NCI-H524 treated with DMSO at 0.1 percent for 48 hours (cell line): ENCODE measurements around the gene SZT2.

Source experiments
- DNase-seq: peaks from one replicate; lab custom pipeline; 2025; lab: John Stamatoyannopoulos, UW

SZT2 gene

DNA sequence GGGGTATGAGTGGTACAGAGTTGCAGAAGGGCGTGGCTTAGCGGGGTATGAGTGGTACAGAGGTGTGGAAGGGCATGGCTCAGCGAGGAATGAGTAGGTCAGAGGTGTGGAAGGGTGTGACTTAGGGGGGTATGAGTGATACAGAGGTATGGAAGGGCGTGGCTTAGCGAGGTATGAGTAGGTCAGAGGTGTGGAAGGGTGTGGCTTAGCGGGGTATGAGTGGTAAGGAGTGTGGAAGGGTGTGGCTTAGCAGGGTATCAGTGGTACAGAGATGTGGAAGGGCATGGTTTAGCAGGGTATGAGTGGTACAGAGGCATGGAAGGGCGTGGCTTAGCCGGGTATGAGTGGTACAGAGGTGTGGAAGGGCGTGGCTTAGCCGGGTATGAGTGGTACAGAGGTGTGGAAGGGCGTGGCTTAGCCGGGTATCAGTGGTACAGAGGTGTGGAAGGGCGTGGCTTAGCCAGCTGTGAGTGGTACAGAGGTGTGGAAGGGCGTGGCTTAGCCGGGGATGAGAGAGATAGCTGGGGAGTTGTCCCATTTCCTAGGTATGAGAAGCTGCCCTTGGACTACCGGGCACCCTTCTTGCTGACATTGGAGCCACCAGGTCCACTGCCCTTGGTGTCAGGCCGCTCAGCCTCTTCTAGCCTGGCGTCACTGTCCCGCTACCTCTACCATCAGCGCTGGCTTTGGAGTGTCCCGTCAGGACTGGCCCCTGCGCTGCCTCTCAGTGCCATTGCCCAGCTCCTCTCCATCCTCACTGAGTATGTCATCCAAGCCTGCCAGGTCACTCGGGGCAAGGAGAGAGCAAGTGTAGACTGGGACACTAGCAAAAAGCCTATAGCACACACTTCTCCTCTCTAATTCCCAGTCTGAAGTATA is 34.2 kb downstream of the SZT2 start:
- no peak for DNase-seq

DNA sequence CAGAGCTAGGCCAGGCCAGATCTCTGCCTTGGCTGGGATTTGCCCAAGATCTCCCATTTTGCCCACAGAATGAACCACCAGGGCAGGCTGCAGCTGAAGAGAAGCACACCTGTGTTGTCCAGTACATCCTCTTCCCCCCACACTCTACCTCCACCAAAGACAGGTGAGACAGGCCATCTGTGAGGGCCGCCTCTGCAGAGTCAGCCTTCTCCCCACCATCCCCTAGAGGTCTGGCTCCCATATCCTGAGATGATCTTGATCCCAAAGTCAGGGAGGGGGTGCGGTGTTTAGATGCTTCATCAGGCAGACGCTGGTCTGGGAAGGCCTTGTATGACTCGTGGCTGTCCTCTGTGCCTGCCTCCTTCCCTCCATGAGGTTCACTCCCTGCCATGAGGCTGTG is 35.3 kb downstream of the SZT2 start:
- no peak for DNase-seq

DNA sequence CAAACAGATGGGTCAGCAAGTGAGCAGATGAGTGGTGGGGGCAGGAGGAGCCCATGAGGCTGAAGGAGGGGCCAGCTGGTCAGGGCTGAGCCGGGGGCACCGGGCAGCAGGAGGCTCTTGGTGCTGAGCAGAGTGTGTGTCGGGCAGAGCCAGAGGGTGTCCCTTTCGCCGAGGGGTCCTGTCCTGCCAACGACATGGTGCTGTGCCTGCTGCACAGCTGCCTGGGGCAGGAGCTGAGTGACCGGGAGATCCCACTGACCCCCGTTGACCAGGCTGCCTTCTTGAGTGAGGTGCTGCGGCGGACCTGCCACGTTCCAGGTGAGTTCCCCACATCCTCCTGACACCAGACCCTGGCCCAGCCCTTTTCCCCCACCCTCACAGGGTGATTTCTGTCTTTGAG is 36.5 kb downstream of the SZT2 start:
- no peak for DNase-seq

DNA sequence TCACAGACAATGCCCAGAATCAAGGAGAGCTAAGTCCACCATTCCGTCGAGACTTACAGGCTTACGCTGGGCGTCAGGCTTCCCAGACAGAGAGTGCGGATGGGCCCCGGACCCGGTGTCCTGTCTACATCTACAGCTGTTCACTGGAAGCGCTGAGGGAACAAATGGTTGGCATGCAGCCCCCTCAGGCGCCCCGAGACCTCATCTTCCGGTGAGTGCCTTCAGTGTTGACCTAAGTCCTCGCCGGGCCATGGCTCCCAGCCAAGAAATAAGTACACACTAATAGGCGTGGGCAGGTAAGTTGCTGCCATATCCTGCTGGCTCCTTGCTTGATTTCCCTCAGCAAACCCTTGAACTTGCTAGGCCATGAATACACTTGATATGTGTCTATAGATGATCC is 37.8 kb downstream of the SZT2 start:
- no peak for DNase-seq

DNA sequence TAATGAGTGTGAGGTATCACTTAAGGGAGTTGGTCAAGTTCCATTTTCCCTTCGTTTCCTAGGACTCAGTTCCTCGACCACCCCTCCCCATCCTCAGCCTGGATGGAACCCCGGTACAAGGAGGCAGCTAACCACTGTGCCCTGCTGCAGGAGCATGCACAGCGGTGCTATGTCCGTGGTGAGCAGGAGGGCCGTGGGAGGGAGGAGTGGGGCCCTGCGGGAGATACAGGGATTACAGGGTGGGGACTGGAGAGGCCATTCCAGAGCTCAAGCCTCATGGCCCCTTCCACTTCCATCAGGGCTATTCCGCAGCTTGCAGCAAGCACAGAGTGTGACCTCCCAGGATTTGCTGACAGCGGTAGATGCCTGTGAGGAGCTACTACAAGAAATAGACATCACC is 38.2 kb downstream of the SZT2 start:
- no peak for DNase-seq

DNA sequence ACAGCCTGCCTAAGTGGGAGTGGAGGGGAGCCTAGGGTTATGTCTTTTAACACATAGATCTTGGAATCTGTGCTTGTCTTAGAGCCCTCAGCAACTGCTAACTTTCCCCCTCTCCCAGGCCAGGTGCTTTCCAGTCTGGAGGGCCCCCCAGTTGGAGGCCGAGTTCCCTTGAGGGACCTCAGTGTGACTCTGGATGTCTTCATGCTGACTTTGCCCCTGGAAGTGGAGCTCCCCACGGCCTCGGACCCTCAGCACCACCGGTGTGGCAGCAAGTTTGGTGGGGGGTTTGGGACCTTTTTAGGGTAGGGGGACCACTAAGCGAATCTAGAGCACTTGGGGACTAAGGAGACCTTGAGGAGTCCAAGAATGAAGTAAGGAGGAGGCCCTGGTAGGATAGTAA is 41.1 kb downstream of the SZT2 start:
- no peak for DNase-seq

DNA sequence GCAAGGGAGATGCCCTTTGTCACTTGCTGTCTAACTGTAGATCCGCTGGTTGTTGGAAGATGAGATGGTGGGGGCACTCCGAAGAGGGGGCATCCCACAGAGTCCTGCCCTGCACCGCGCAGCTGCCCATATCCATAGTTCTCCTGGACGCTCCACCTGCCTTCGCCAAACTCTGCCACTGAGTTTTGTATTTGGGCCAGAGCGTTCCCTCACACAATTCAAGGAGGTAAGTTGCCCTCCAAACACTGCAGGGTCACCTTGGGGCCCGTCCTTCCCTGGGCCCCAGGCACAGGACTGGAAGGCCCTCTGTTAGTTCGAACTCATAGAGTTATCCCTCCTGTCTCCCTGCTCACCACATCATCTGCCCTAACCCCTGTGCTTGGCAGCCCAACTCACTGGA is 42.0 kb downstream of the SZT2 start:
- DNase-seq = no peak

DNA sequence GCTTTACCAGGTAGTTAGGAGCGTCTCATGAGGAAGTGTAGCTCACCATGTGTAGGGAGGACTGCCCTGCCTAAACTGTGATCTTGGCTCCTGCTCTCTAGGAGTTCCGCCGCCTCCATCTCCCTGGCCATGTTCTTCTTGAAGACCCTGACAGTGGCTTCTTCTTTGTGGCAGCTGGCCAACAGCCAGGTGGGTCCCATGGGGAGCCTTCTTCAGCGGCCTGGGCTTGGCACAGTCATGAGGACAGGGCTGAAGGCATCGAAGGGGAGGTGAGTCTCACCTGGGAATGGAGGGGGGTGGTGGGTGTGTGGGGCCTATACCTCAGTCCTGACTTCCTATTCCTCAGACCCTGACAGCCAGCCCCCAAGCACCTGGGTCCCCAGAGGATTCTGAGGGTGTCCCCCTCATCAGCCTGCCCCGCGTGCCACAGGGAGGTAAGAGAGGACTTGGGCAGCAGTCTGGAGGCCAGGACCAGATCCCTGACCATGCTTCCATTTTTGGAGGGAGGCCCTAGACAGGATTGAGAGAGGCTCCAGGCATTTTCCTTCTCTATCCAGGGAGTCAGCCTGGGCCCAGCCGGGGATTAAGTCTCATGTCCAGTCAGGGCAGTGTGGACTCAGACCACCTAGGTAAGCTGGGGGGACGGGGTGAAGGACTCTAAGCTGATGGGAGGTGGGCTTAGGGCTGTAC is 42.6 kb downstream of the SZT2 start:
- no peak for DNase-seq

DNA sequence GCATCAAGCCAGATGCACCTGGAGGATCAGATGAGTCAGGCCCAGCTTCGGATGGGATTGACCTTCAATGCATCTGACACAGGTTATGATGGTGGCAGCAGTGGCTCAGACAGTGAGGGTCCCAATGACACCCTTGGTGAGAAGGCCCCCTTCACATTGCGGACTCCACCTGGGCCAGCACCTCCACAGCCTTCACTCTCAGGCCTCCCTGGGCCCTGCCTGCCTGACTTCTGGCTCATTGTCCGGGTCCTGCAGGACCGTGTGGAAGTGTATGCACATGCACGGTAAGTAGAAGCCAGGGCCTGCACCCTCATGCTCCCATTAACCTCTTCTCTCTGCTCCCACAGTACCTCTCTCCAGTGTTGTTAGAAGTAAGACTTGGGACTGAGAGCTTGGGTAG is 43.2 kb downstream of the SZT2 start:
- DNase-seq = no peak

DNA sequence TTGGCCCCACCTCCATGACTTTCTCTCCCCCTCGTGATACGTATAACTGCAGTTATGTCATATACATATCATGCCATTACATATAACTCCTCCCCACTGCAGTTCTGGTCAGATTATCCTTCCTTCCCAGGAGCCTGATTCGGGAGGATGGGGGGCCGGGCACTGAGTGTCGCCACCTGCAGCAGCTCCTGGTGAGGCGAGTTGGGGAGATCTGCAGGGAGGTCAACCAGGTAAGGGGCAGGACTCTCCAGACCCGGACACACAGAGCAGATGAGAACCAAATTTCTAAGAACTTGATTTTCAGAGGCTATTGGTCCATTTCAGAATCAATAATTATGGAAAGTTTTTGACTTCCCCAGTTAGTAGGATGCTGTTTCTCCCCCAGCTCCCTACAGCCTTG is 44.6 kb downstream of the SZT2 start:
- no peak for DNase-seq

DNA sequence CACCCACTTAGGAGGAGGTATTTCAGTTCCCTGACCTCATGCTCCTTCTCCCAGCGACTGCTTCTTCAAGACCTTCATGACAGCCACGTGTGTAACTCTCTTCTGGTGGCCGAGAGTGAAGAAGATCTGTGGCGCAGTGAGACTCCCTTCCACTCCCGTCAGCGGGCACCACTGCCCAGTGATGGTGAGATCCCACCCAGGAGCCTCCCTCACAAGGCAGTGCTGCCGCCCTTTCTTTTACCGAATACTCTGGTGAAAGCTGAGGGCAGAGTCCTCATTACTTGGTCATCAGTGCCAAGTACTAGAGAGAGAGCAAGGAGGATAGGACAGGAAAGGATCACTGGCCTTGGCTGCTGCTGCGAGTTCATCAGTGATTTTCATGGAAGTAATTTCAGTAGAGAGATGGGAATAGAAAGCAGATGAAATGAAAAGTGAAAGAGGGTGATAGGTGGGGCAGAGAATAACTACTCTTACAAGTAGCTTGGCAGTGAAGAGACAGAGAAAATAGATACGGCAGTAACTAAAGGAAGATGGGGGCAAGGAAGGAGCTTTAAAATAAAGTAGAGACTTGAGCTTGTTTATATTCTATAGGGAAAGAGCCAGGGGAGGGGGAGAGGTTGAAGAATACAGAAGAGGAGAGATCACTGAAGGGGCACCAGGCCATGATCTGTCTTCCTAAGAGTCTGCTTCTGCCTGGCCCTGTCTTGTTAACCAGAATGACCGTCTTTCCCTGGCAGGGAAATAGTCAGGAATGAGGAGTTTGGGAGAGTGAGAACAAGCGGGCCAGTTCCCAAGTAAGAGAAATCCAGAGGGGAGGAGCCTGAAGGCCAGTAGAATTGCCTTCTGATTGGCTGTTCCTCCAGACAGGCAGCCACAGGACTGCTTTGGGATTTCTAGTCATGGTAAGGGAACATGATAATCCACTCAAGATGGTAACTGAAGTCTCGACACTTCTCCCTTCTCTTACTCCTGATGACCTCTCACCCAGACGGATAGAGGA is 45.7 kb downstream of the SZT2 start:
- DNase-seq = no peak

DNA sequence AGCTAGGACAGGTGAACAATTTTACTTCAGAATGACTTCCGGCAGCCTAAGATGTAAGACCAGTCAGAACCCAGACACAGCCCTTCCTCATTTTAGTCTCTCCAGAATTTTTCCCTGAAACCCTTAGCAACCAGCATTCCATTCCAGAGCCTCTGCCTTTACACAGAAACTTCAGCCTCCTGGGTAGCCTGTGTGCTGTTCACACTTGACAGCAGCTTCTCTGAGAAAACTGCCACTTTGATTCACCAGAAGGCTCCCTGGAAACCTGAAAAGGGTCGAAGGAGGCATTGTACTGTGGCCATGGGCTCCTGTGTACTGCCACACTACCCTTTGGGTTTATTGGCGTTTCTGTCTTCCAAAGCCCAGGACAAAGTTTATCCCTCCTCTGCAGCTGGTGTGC is 46.7 kb downstream of the SZT2 start:
- no peak for DNase-seq

DNA sequence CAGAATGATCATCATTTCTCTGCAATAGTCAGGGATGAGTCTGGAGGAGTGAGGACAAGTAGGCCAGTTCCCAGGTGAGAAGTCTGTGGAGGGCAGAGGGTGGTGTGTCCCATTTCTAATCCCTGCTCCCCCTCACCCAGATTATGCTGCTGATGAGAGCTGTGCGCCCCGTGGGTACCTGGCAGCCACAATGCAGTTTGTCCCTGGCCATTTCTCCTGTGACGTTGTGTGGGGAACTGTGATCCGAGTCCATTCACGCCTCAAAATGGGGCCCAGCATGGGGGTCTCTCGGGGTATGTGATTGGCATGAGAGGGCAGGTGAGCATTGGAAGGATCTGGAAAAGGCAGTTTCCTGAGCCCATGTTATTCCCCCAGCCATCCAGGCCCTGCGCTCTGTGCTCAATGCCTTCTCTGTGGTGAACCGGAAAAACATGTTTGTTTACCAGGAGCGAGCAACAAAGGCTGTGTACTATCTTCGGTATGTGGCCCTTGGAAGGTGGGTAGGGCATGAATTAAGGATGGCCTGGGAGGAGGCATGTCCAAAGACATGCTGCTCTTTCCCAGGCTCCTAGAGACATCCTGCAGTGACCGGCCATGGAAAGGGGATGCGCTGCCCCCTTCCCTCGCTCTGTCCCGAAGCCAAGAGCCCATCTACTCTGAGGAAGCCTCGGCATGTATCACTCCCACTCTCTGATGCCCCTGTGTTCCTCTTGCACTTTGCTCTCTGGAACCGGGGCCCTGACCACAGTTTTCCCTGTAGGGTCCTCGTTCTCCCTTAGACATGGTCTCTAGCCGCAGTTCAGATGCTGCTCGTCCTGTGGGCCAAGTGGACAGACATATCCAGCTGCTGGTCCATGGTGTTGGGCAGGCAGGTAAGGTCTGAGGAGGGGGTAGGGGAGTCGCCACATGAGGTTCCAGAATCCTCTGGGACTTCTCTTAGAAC is 47.6 kb downstream of the SZT2 start:
- DNase-seq = no peak

DNA sequence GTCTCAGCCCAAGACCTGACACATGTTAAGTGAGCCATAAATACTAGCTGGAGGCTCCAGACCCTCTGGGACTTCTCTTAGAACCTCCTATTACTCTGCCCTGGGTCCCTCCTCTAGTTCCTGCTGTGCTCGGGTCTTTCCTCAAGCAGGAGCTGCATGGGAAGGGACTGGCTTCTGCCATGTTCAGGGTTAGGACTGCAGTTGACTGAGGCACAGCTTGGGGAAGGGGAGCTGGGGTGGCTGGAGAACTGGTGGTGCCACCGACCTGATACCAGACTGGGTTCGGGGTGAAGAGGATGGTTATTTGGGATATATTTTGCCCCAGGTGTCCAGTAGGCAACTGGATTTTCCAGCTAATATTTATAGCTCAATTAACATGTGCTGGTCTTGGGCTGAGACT is 48.3 kb downstream of the SZT2 start:
- DNase-seq = no peak

DNA sequence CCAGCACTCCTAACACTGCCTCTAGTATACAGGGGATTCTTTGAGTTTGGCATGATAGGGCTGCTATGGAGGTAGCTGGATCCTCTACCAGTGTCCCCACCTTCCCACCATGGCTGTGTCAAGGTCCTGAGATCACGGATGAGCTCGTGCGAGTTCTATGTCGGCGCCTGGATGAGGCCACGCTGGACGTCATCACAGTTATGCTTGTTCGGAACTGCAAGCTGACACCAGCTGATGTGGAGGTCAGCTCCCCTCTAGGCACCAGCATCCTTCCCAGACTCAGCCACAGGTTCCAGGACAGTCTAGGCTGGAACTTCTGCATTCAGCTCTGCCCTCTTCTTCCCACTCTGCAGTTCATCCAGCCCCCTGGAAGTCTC is 48.9 kb downstream of the SZT2 start:
- DNase-seq = no peak

DNA sequence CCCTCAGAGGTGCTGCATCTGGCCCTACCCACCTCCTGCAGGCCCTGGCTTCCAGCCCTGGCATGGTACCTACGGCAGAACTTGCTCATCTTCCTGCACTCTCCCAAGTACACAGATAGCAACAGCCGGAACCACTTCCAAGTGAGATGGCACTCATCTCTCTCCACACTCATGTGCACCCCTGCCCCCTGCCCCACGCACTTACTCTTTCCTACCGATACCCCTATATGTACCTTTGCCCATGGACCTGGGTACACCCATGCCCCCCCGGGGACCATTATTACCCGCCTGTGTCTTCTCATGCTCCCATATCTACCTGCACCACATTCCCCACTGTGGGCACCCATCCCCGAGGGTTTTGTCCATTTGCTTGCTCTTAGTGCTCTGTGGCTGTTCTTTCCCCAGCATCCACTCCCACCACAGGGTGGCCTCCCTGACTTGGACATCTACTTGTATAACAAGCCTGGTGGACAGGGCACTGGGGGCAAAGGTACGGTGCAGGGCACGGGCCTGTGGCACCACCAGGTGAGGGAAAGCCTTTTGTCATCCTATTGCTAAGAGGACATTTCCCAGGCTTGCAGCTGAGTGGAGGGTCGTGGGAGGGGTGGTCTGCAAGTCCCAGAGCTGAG is 49.4 kb downstream of the SZT2 start:
- DNase-seq = no peak

DNA sequence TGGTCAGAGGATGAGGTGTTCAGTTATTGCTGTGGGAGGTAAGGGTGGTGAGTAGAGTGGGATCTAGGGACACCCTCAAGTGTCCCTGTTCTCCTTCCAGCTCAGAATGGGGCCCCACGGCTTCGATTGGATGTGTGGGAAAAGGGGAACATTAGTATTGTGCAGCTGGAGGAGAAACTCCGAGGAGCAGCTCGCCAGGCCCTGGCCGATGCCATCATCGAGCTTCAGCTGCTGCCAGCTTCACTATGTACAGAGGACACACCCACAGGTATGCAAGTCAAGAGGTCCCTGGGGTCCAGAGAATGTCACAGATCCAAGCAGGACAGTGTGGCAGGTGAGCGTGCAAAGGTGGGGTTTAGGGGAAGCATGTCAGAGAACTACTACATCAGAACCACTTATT is 50.1 kb downstream of the SZT2 start:
- no peak for DNase-seq

DNA sequence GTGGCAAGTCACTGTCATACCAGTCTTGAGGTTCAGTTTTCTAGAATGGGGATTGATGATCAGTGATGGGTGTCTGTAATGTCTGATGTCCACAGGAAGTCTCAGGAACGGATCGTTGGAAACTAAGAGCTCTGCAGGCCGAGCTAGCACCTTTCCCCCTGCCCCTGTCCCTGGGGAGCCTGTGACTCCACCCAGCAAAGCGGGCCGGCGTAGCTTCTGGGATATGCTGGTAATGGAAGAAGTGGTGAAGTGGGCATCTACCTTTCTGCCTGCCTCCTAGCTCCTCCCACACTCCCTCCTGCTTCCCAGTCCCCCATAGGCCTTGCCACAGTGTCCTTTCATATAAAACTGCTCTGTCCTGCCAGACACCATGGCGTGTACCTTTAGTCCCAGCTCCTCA is 50.7 kb downstream of the SZT2 start:
- no peak for DNase-seq

DNA sequence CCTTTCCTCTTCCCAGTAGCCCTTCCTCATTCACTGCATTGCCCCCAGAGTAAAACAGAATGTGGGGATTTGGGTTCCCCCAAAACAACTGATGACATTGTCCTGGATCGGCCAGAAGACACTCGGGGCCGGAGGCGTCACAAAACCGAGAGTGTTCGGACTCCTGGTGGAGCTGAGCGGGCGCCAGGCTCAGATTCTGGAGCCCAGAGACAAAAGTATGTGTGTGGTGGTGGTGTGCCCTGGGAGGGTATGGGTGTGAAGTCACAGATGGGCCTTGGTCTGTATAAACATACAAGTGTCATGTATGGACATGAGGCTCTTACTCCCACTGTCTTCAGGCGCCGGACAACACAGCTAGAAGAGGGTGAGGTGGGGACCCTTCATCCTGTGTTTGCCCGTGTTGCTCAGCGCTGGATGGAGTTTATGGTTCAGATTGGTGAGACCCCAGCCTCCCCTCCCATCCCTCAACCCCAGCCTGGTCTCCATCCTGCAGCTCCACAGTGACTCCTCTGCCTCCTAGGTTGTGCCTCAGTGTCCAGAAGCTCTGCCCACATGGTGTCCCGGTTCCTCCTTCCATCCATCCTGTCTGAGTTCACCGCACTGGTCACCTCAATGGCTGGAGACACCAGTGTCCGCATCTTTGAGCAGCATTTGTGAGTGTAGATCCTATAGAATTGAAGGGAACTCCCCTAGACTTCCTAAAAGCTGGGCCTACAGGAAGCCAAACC is 51.6 kb downstream of the SZT2 start:
- DNase-seq = no peak
